ENCODE results near the gene ANKRD9. TPM values are rescaled to one million over a fixed set of nuclear protein-coding genes. Genes with fewer than 3 reads are reported as not detected.

The ANKRD9 gene
- total and polyA plus RNA-seq, 4 experiments from 2014 or later: 0.69 to 2.5 (median 1.8) TPM; not detected in 1

DNA sequence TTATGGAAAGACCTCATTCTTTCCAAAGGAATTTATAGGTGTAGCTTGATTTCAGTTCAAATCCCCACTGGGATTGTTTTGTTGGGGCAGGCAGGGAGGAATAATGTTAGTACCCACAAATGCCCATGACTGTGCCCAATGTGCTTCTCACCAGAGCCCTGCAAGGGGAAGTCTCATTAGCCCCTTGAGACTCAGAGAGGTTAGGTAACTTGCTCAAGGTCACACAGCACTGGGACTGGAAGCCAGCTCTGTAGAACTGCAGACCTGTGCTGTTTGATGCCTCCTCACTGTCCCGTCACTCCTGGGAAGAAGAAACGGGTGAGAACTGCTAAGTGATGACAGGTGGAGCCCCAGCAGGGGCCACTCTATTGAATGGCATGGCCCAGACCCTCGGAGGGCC lies 8.9 kb downstream of the ANKRD9 start:
- POLR2A ChIA-PET (ENCODE audit: partially characterized antibody): interaction anchor here (0.6 kb wide), 1 partner anchor 14 kb away, joined by 3 read pairs; no protein-coding TSS in a partner anchor
- Mint-ChIP-seq H3K4me3 (no peak overlapping the region), H3K27ac (peak overlapping the region; percentile 64 to 91 (median 82)), H3K4me1 (peaks cover 9 to 14% (median 10%) of the 10 kb centered on the region in 4 donors), H3K9me3 (no peaks in the 10 kb centered on the region), H3K27me3 (no peaks in the 10 kb centered on the region), H3K36me3 (peaks cover 4 to 16% of the 10 kb centered on the region in 2 donors)
- CTCF ChIA-PET (ENCODE audit: partially characterized antibody): interaction anchor here (1.3 to 2.9 kb wide), 3 partner anchors 9 to 63 kb away, joined by 3 to 10 read pairs (median 4); partner anchors contain the start of gene ANKRD9
- H3K9me3 ChIP-seq (ENCODE audit: control insufficient read depth in 1 of 2, low read length in 2 of 2): no peaks in the 10 kb centered on the region
- H3K27ac ChIP-seq (ENCODE audit: low read depth, low read length): no peak overlapping the region
- no peak overlapping the region for H3K4me3 ChIP-seq (ENCODE audit: low read length in 2 of 2)
- DNase-seq: no peak
- H3K27me3 ChIP-seq (ENCODE audit: insufficient read depth, low read length): no peaks in the 10 kb centered on the region
- H3K36me3 ChIP-seq (ENCODE audit: insufficient read depth, low read length): no peaks in the 10 kb centered on the region
- peaks cover 10% of the 10 kb centered on the region for H3K4me1 ChIP-seq (ENCODE audit: insufficient read depth, low read length)
- intact Hi-C loops (cut with micrococcal nuclease): no loop called here

DNA sequence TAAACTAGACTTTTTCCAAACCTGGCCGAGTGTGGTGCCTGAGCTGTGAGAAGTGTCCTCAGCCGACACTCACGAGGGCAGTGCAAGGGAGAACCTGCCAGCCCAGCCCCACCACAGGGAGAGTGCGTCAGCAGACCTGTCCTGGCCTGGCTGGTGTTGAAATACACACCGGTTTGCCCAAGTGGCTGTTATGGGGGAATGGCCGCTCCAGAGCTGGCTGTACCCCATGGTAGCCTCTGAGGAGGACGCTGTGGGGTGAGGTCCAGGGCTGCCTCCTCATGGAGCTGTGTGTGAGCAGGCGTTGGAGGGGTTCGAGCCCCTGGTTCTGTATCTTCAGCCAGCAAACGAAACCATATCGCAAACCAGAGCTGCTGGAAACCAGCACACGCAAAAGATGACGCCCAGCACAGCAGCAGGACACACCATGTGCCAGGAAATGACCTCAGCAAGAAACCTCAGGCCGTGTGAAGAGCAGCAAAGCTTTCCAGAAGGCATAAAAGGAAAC lies 9.4 kb downstream of the ANKRD9 start:
- Histone ChIP-seq H3K36me3 (ENCODE audit: insufficient read depth, low read length) (no peaks in the 10 kb centered on the region), H3K4me3 (ENCODE audit: low read length in 2 of 2) (no peak overlapping the region), H3K27ac (ENCODE audit: low read depth, low read length) (no peak overlapping the region), H3K9me3 (ENCODE audit: control insufficient read depth in 1 of 2, low read length in 2 of 2) (no peaks in the 10 kb centered on the region), H3K27me3 (ENCODE audit: insufficient read depth, low read length) (no peaks in the 10 kb centered on the region), H3K4me1 (ENCODE audit: insufficient read depth, low read length) (peaks cover 10% of the 10 kb centered on the region)
- H3K4me3 Mint-ChIP-seq: no peak overlapping the region
- peak in 3 of 5 donors; percentile 46 to 54 (median 48) for DNase-seq
- POLR2A ChIA-PET (ENCODE audit: partially characterized antibody): interaction anchor here (0.6 kb wide), 1 partner anchor 15 kb away, joined by 3 read pairs; no protein-coding TSS in a partner anchor
- peaks cover 4 to 16% of the 10 kb centered on the region in 2 donors for H3K36me3 Mint-ChIP-seq
- intact Hi-C loops (cut with micrococcal nuclease): no loop called here
- peaks cover 9 to 14% (median 10%) of the 10 kb centered on the region in 4 donors for H3K4me1 Mint-ChIP-seq
- H3K9me3 Mint-ChIP-seq: no peaks in the 10 kb centered on the region
- no peaks in the 10 kb centered on the region for H3K27me3 Mint-ChIP-seq
- CTCF ChIA-PET (ENCODE audit: partially characterized antibody): interaction anchor here (1.0 to 2.9 kb wide), 4 partner anchors 9 to 62 kb away, joined by 3 to 10 read pairs (median 4); partner anchors contain the start of gene ANKRD9
- H3K27ac Mint-ChIP-seq: peak overlapping the region; percentile 64 to 91 (median 82)

- POLR2A ChIA-PET (ENCODE audit: partially characterized antibody): no interaction called here
- intact Hi-C loops (cut with micrococcal nuclease): no loop called here
- peak overlapping the region; percentile 48 to 91 (median 82) for H3K27ac Mint-ChIP-seq
These were observed 10.0 kb downstream of the ANKRD9 start for GRCh38 chr14:102499401-102500157.

DNA sequence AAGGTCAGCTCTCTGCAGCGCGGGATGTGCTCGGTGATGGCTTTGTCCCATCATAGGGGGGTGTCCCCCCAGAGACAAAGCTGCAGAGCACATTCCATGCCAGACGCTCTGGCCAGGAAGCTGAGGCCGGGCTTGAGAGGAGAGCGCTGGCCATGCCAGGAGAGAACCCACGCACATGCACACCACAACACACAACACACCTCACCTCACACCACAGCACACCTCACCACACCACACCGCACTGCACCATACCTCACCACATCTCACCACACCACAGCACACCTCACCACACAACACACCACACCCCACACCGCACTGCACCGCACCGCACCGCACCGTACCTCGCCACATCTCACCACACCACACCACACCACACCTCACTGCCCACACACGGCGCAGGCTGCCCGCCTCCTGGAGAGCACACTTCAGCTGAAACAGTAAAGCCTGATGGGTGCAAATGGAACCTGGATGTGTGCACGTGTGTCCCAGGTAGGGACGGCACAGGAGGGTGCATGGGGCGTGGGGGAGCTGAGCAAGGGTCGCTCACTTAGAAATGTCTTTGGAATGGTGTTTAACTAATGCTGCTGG lies 10.8 kb downstream of the ANKRD9 start:
- ChIA-PET POLR2A (ENCODE audit: partially characterized antibody) (no interaction called here), CTCF (ENCODE audit: partially characterized antibody) (interaction anchor here (0.9 to 1.4 kb wide), 2 partner anchors 26 to 61 kb away, joined by 3 to 6 read pairs; no protein-coding TSS in a partner anchor)
- no peaks in the 10 kb centered on the region for H3K9me3 Mint-ChIP-seq
- H3K36me3 Mint-ChIP-seq: peaks cover 4 to 16% of the 10 kb centered on the region in 2 donors
- intact Hi-C loops (cut with micrococcal nuclease): no loop called here
- H3K27me3 ChIP-seq (ENCODE audit: insufficient read depth, low read length): no peaks in the 10 kb centered on the region
- H3K4me1 Mint-ChIP-seq: peaks cover 9 to 14% (median 10%) of the 10 kb centered on the region in 4 donors
- H3K4me1 ChIP-seq (ENCODE audit: insufficient read depth, low read length): peaks cover 10% of the 10 kb centered on the region
- no peaks in the 10 kb centered on the region for H3K36me3 ChIP-seq (ENCODE audit: insufficient read depth, low read length)
- no peak overlapping the region for H3K27ac ChIP-seq (ENCODE audit: low read depth, low read length)
- no peak overlapping the region for H3K4me3 Mint-ChIP-seq
- no peak overlapping the region for H3K4me3 ChIP-seq (ENCODE audit: low read length in 2 of 2)
- no peaks in the 10 kb centered on the region for H3K27me3 Mint-ChIP-seq
- peak overlapping the region in 5 of 7 donors; percentile 42 to 85 (median 73) for H3K27ac Mint-ChIP-seq
- H3K9me3 ChIP-seq (ENCODE audit: control insufficient read depth in 1 of 2, low read length in 2 of 2): no peaks in the 10 kb centered on the region
- DNase-seq: no peak

More at GRCh38 chr14:102499401-102500157, 10.0 kb downstream of the ANKRD9 start:
- H3K4me3 Mint-ChIP-seq: no peak overlapping the region
- Histone ChIP-seq H3K36me3 (ENCODE audit: insufficient read depth, low read length) (no peaks in the 10 kb centered on the region), H3K27ac (ENCODE audit: low read depth, low read length) (no peak overlapping the region), H3K4me1 (ENCODE audit: insufficient read depth, low read length) (peaks cover 10% of the 10 kb centered on the region), H3K4me3 (ENCODE audit: low read length in 2 of 2) (no peak overlapping the region), H3K9me3 (ENCODE audit: control insufficient read depth in 1 of 2, low read length in 2 of 2) (no peaks in the 10 kb centered on the region), H3K27me3 (ENCODE audit: insufficient read depth, low read length) (no peaks in the 10 kb centered on the region)
- CTCF ChIA-PET (ENCODE audit: partially characterized antibody): interaction anchor here (1.0 to 2.9 kb wide), 3 partner anchors 10 to 62 kb away, joined by 3 to 10 read pairs (median 4); partner anchors contain the start of gene ANKRD9
- H3K36me3 Mint-ChIP-seq: peaks cover 4 to 16% of the 10 kb centered on the region in 2 donors
- H3K9me3 Mint-ChIP-seq: no peaks in the 10 kb centered on the region
- DNase-seq: no peak
- peaks cover 9 to 14% (median 10%) of the 10 kb centered on the region in 4 donors for H3K4me1 Mint-ChIP-seq
- no peaks in the 10 kb centered on the region for H3K27me3 Mint-ChIP-seq

GRCh38 chr14:102497998-102498677 lies 11.4 kb downstream of the ANKRD9 start:
- Mint-ChIP-seq H3K27ac (peak overlapping the region in 3 of 7 donors; percentile 4 to 74 (median 68)), H3K9me3 (no peaks in the 10 kb centered on the region), H3K36me3 (peaks cover 4 to 16% of the 10 kb centered on the region in 2 donors), H3K4me1 (peaks cover 9 to 14% (median 10%) of the 10 kb centered on the region in 4 donors), H3K27me3 (no peaks in the 10 kb centered on the region), H3K4me3 (no peak overlapping the region)
- DNase-seq: no peak
- no peaks in the 10 kb centered on the region for H3K9me3 ChIP-seq (ENCODE audit: control insufficient read depth in 1 of 2, low read length in 2 of 2)
- CTCF ChIA-PET (ENCODE audit: partially characterized antibody): interaction anchor here (0.9 to 1.4 kb wide), 2 partner anchors 26 to 60 kb away, joined by 3 to 6 read pairs; no protein-coding TSS in a partner anchor
- POLR2A ChIA-PET (ENCODE audit: partially characterized antibody): no interaction called here
- H3K27me3 ChIP-seq (ENCODE audit: insufficient read depth, low read length): no peaks in the 10 kb centered on the region
- no peaks in the 10 kb centered on the region for H3K36me3 ChIP-seq (ENCODE audit: insufficient read depth, low read length)
- H3K4me1 ChIP-seq (ENCODE audit: insufficient read depth, low read length): peaks cover 10% of the 10 kb centered on the region
- H3K27ac ChIP-seq (ENCODE audit: low read depth, low read length): no peak overlapping the region
- H3K4me3 ChIP-seq (ENCODE audit: low read length in 2 of 2): no peak overlapping the region
- intact Hi-C loops (cut with micrococcal nuclease): no loop called here

- no peaks in the 10 kb centered on the region for H3K36me3 ChIP-seq (ENCODE audit: insufficient read depth, low read length)
- H3K9me3 ChIP-seq (ENCODE audit: control insufficient read depth in 1 of 2, low read length in 2 of 2): no peaks in the 10 kb centered on the region
- H3K27me3 ChIP-seq (ENCODE audit: insufficient read depth, low read length): no peaks in the 10 kb centered on the region
- Mint-ChIP-seq H3K36me3 (peaks cover 4 to 18% of the 10 kb centered on the region in 2 donors), H3K9me3 (peaks cover 0 to 2% (median 0%) of the 10 kb centered on the region in 8 donors), H3K4me3 (no peak overlapping the region), H3K27me3 (no peaks in the 10 kb centered on the region), H3K4me1 (peaks cover 9 to 14% (median 10%) of the 10 kb centered on the region in 4 donors), H3K27ac (no peak overlapping the region)
- ChIA-PET POLR2A (ENCODE audit: partially characterized antibody) (no interaction called here), CTCF (ENCODE audit: partially characterized antibody) (no interaction called here)
- DNase-seq: no peak
- H3K4me1 ChIP-seq (ENCODE audit: insufficient read depth, low read length): peaks cover 10% of the 10 kb centered on the region
- H3K4me3 ChIP-seq (ENCODE audit: low read length in 2 of 2): no peak overlapping the region
- H3K27ac ChIP-seq (ENCODE audit: low read depth, low read length): no peak overlapping the region
- intact Hi-C loops (cut with micrococcal nuclease): no loop called here
These were observed 12.4 kb downstream of the ANKRD9 start for GRCh38 chr14:102496958-102497744.
